Spleen (tissue), 11 donors: Measurements from ENCODE around the gene HIF3A. TPM values are rescaled to one million over a fixed set of nuclear protein-coding genes. Genes with fewer than 3 reads are reported as not detected.

ENCODE experiments used
- DNase-seq: peaks from one replicate; pipeline ENCODE4 v3.0.0-alpha.2; 2020
- H3K27ac ChIP-seq, 8 donors: fragments of 200-600 bp; sonication (generic) in 7 of 8; 1 replicate in 4 of 8; 2 replicates in 4 of 8; pipeline versions ENCODE4 v1.5.0 to v1.8.0; 2016 to 2021; ENCODE audit warnings: inconsistent platforms in 4 of 8, mild to moderate bottlenecking in 4 of 8, moderate library complexity in 1 of 8
- H3K27me3 ChIP-seq, 7 donors: fragments of 200-600 bp; sonication (generic) in 6 of 7; replicated peaks in 1 of 7; 1 replicate in 4 of 7; 2 replicates in 3 of 7; pipeline versions ENCODE4 v1.5.0 to v1.8.0; 2016 to 2021; ENCODE audit warnings: inconsistent platforms in 3 of 7, mild to moderate bottlenecking in 1 of 7
- H3K36me3 ChIP-seq, 6 donors: fragments of 200-600 bp; sonication (generic) in 5 of 6; 1 replicate in 4 of 6; 2 replicates in 2 of 6; pipeline versions ENCODE4 v1.5.0 to v1.8.0; 2016 to 2021; ENCODE audit warnings: inconsistent platforms in 2 of 6
- H3K4me1 ChIP-seq, 6 donors: fragments of 200-600 bp; sonication (generic) in 5 of 6; 1 replicate in 3 of 6; 2 replicates in 3 of 6; pipeline versions ENCODE4 v1.5.0 to v1.8.0; 2016 to 2021; ENCODE audit warnings: inconsistent platforms in 3 of 6
- H3K4me3 ChIP-seq, 8 donors: fragments of 200-600 bp; sonication (generic) in 7 of 8; 1 replicate in 4 of 8; 2 replicates in 4 of 8; pipeline versions ENCODE4 v1.5.0 to v1.8.0; 2016 to 2021; ENCODE audit warnings: inconsistent platforms in 4 of 8, mild to moderate bottlenecking in 4 of 8, moderate library complexity in 2 of 8
- H3K9me3 ChIP-seq, 8 donors: fragments of 200-600 bp; sonication (generic) in 7 of 8; 1 replicate in 4 of 8; 2 replicates in 4 of 8; pipeline versions ENCODE4 v1.5.0 to v1.8.0; 2016 to 2021; ENCODE audit warnings: inconsistent platforms in 4 of 8
- POLR2A ChIP-seq, 3 donors: fragments of 450-650 bp; IDR thresholded peaks; one replicate each; pipeline ENCODE4 v1.5.1; 2017; ENCODE audit warnings: antibody characterized with exemption in 3 of 3, mild to moderate bottlenecking in 1 of 3
- POLR2AphosphoS5 ChIP-seq, 3 donors: sonication (generic); formaldehyde crosslinking; IDR thresholded peaks; one replicate each; pipeline ENCODE4 v1.5.1; 2017; ENCODE audit warnings: antibody characterized with exemption in 3 of 3
- WGBS, 5 donors: extraction: QIAGEN DNeasy Blood & Tissue Kit in 3 of 5; methylation state at CpG; one replicate each; pipeline versions ENCODE4 v1.1.5 to v1.1.7; 2013 to 2018; 5-methylcytosine and 5-hydroxymethylcytosine counted together
- intact Hi-C: fragments of 100-400 bp; cut with DNase I; formaldehyde crosslinking; loops from one replicate; pipeline ENCODE4 v1.15.0; 2023; ENCODE audit warnings: low total_unique reads
- polyA plus RNA-seq, 3 donors: library from polyadenylated mRNA; stranded (reverse); fragments of 200-250 nt; gene quantifications; one replicate each; pipeline ENCODE4 v1.2.1, GENCODE V29; 2013
- total RNA-seq, 7 donors: library from RNA; depleted of rRNA in 3 of 7; stranded (reverse); fragments of >200 nt in 3 of 7; fragmentation: NEBNext Ultra II Directional in 4 of 7; extraction: Animal tissue kit (Norgen Biotek cat#: 25700) in 4 of 7; gene quantifications; one replicate each; pipeline versions ENCODE4 v1.1.0 to v1.2.1, GENCODE V29; 2016 to 2021
- TF ChIP-seq, protein P1 (sequence below), 11 experiments: fragments of 200-600 bp in 7 of 11; fragments of 450-650 bp in 4 of 11; sonication (generic) in 4 of 11; IDR thresholded peaks in 8 of 11; conservative IDR thresholded peaks in 3 of 11; 1 replicate in 7 of 11; 2 replicates in 4 of 11; pipeline versions ENCODE4 v1.4.0 to v1.8.0; 2016 to 2021; ENCODE audit warnings: antibody characterized with exemption in 11 of 11, inconsistent platforms in 4 of 11, mild to moderate bottlenecking in 1 of 11
- donor health status: healthy with polysubstance abuse.
- donor health status: DM: no; HTN: no; CAD: no; lungs with moderate emphysema.
- donor health status: DM: no; HTN: no; CAD: no.
- donor health status: Bipolar disorder and iron deficiency.
- donor health status: healthy.
- donor health status: DM: no; HTN: no; CAD: no.
- donor health status: DM: yes; HTN: yes; CAD: no.

HIF3A gene
- total and polyA plus RNA-seq, 10 donors, result 5.0 to 126 (median 78.5) TPM

DNA sequence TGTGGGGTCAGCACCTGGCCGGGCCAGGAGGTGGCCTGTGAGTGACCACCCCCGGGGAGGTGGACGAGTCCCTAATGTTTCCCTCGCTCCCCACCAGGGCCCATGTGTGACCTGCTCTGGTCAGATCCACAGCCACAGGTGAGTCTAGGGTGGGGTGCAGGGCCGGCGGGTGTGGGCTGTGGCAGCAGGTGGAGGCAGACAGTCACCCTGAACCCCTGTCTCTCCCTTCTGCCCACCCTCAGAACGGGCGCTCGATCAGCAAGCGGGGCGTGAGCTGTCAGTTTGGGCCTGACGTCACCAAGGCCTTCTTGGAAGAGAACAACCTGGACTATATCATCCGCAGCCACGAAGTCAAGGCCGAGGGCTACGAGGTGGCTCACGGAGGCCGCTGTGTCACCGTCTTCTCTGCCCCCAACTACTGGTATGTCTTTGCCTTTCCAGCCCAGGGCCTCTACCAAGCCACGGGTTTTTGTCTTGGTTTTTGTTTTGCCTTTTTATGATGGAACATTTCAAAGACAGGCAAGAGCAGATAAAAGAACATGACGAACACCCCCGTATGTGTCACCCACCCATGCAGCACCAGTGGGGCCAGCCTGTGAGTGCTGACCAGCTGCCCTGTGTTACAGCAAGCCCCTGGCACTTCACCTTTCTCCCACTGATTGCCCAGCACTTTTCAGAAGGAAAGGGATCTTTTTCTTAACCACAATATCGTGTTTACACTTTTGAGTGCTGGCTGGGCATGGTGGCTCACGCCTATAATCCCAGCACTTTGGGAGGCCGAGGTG is 91.7 kb downstream of the HIF3A start:
- H3K27me3 ChIP-seq, result no peaks in the 10 kb centered on the region
- H3K9me3 ChIP-seq, result no peaks in the 10 kb centered on the region
- TF ChIP-seq POLR2AphosphoS5 (IDR thresholded peaks at IDR 0.05) (peak in 1 of 3 donors; percentile 30), POLR2A (IDR thresholded peaks at IDR 0.05) (no peak)
- TF ChIP-seq, protein P1, sequence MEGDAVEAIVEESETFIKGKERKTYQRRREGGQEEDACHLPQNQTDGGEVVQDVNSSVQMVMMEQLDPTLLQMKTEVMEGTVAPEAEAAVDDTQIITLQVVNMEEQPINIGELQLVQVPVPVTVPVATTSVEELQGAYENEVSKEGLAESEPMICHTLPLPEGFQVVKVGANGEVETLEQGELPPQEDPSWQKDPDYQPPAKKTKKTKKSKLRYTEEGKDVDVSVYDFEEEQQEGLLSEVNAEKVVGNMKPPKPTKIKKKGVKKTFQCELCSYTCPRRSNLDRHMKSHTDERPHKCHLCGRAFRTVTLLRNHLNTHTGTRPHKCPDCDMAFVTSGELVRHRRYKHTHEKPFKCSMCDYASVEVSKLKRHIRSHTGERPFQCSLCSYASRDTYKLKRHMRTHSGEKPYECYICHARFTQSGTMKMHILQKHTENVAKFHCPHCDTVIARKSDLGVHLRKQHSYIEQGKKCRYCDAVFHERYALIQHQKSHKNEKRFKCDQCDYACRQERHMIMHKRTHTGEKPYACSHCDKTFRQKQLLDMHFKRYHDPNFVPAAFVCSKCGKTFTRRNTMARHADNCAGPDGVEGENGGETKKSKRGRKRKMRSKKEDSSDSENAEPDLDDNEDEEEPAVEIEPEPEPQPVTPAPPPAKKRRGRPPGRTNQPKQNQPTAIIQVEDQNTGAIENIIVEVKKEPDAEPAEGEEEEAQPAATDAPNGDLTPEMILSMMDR (IDR thresholded peaks at IDR 0.05 in 8 of 11, conservative IDR thresholded peaks at IDR 0.05 in 3 of 11), result no peak
- intact Hi-C loops, result no loop called here
- H3K36me3 ChIP-seq, result peaks cover 0 to 100% (median 79%) of the 10 kb centered on the region in 6 donors
- WGBS, 5 donors, result 91 to 93% (median 92%) methylated on average over 23 to 25 of the region's 25 CpGs
- peaks cover 0 to 18% (median 5%) of the 10 kb centered on the region in 6 donors for H3K4me1 ChIP-seq
- no peak overlapping the region for H3K27ac ChIP-seq
- peak; percentile 61 for DNase-seq
- H3K4me3 ChIP-seq, result no peak overlapping the region

DNA sequence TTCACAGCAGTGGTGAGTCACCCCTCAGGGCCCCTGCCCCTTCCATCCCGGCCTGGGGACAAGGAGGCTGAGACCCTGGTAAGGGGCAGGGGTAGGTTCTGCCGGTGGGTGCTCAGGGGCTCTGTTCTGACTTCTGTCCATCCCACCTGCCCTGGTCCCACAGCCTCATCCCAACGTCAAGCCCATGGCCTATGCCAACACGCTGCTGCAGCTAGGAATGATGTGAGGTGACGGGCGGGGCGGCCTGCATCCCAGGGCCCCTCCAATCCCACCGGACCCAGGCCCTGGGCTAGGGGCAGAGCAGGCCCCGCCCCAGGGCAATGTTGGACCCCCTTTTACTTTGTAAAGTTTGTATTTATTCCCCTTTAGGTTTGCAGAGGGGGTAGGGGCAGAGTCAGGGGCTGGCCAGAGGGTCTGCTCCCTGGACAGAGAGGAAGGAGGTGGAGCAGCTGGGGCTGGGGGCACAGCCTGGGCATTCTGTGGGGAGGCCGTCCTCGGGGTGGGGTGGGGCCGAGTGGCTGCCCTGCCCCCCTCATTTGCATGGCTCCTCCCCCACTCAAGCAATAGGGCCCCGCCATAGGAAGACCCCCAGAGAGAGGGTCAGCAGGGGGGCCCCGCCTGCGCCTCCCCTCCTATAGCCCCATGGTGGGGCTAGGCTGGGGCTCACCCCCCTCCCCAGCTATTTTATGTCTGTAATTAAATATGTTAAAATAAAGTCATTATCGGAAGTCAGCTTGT is 93.4 kb downstream of the HIF3A start:
- H3K4me1 ChIP-seq, result peaks cover 0 to 23% (median 2%) of the 10 kb centered on the region in 6 donors
- WGBS, 5 donors, result 90 to 95% (median 93%) methylated on average over 12 to 16 of the region's 16 CpGs
- H3K27ac ChIP-seq, result no peak overlapping the region
- no peaks in the 10 kb centered on the region for H3K27me3 ChIP-seq
- H3K9me3 ChIP-seq, result no peaks in the 10 kb centered on the region
- no peak overlapping the region for H3K4me3 ChIP-seq
- peak; percentile 64 for DNase-seq
- peaks cover 0 to 86% (median 61%) of the 10 kb centered on the region in 6 donors for H3K36me3 ChIP-seq
- intact Hi-C loops, result loop anchor here (10.0 kb wide), 1 partner anchor 125 kb away; no protein-coding TSS in a partner anchor
- TF ChIP-seq, protein P1 (IDR thresholded peaks at IDR 0.05 in 8 of 11, conservative IDR thresholded peaks at IDR 0.05 in 3 of 11), result no peak
- TF ChIP-seq POLR2AphosphoS5 (IDR thresholded peaks at IDR 0.05) (no peak), POLR2A (IDR thresholded peaks at IDR 0.05) (no peak)

- intact Hi-C loops, result loop anchor here (10.0 kb wide), 1 partner anchor 124 kb away; no protein-coding TSS in a partner anchor
- no peak for TF ChIP-seq POLR2A (IDR thresholded peaks at IDR 0.05)
- TF ChIP-seq, protein P1 (IDR thresholded peaks at IDR 0.05 in 8 of 11, conservative IDR thresholded peaks at IDR 0.05 in 3 of 11), result no peak
- TF ChIP-seq POLR2AphosphoS5 (IDR thresholded peaks at IDR 0.05), result no peak
- peaks cover 0 to 28% (median 2%) of the 10 kb centered on the region in 6 donors for H3K4me1 ChIP-seq
- whole genome bisulfite sequencing, 5 donors, result 92 to 96% (median 94%) methylated on average over 17 to 18 of the region's 18 CpGs
- DNase-seq, result peak; percentile 50
- H3K4me3 ChIP-seq, result no peak overlapping the region
- H3K36me3 ChIP-seq, result peaks cover 0 to 80% (median 56%) of the 10 kb centered on the region in 6 donors
- H3K9me3 ChIP-seq, result no peaks in the 10 kb centered on the region
- H3K27ac ChIP-seq, result no peak overlapping the region
- H3K27me3 ChIP-seq, result no peaks in the 10 kb centered on the region
Observed at GRCh38 chr19:46390866-46391265, 94.0 kb downstream of the HIF3A start.
